K562 (cell line): ENCODE data around the gene RPL28. TPM values are rescaled to one million over a fixed set of nuclear protein-coding genes. Genes with fewer than 3 reads are reported as not detected.

ENCODE experiments used
- BMI1 ChIP-seq: fragments of 150-350 bp; IDR thresholded peaks from 2 replicates; pipeline ENCODE4 v1.6.1; 2014; ENCODE audit warnings: low read length
- FOS ChIP-seq: IDR thresholded peaks from 3 replicates; pipeline ENCODE4 v1.6.1; 2011; ENCODE audit not compliant: insufficient read length; ENCODE audit errors: extremely low read depth
- GATAD2A ChIP-seq: fragments of 450-650 bp; IDR thresholded peaks from 2 replicates; pipeline ENCODE4 v1.6.1; 2017
- HMG20A ChIP-seq: fragments of 450-650 bp; formaldehyde crosslinking; conservative IDR thresholded peaks from 2 replicates; pipeline ENCODE4 v1.4.0; 2020; ENCODE audit warnings: mild to moderate bottlenecking, mixed read lengths
- ZNF561 ChIP-seq: fragments of 450-650 bp; formaldehyde crosslinking; conservative IDR thresholded peaks from 2 replicates; pipeline ENCODE4 v1.4.0; 2020; ENCODE audit warnings: mild to moderate bottlenecking, moderate library complexity
- ZNF707 ChIP-seq: fragments of 250-450 bp; sonication (Bioruptor Pico); conservative IDR thresholded peaks from 2 replicates; pipeline ENCODE4 v1.8.0; 2022; ENCODE audit warnings: inconsistent platforms, mild to moderate bottlenecking, moderate library complexity
- polyA plus RNA-seq, 8 experiments: library from polyadenylated mRNA; depleted of rRNA in 4 of 8; stranded (reverse) in 5 of 8; unstranded in 3 of 8; fragments of >200 nt; fragmentation: Nextera tagmentation in 2 of 8; fragmentation: Illumina TruSeq in 1 of 8; extraction: Ambion mirVana in 2 of 8; extraction: Trizol in 1 of 8; gene quantifications; 2 replicates each; pipeline versions ENCODE4 v1.2.1 to v1.2.3, GENCODE V29; 2011 to 2014; ENCODE audit warnings: inconsistent platforms in 1 of 8, missing spikeins in 1 of 8
- total RNA-seq, 7 experiments: library from RNA; depleted of rRNA in 6 of 7; stranded (reverse); fragments of >200 nt in 6 of 7; fragmentation: Illumina TruSeq in 2 of 7; extraction: Trizol in 2 of 7; gene quantifications; 2 replicates each; pipeline versions ENCODE4 v1.2.1 to v1.2.3, GENCODE V29; 2011 to 2021; ENCODE audit warnings: low replicate concordance in 1 of 7
- TF ChIP-seq, protein P1 (sequence below): fragments of 450-650 bp; formaldehyde crosslinking; IDR thresholded peaks from 2 replicates; pipeline ENCODE4 v1.4.0; 2020; ENCODE audit warnings: mild to moderate bottlenecking, mixed read lengths
- TF ChIP-seq, protein P2 (sequence below): sonication (generic); formaldehyde crosslinking; IDR thresholded peaks from 2 replicates; pipeline ENCODE4 v1.8.0; 2022; ENCODE audit warnings: missing genetic modification reagents, mild to moderate bottlenecking, borderline replicate concordance
- TF ChIP-seq, protein P3 (sequence below), 2 experiments: fragments of 450-650 bp in 1 of 2; IDR thresholded peaks; 2 replicates each; pipeline ENCODE4 v1.6.1; 2011 to 2017; ENCODE audit warnings: low read depth in 2 of 2, antibody characterized with exemption in 1 of 2, borderline replicate concordance in 1 of 2, low read length in 1 of 2, mild to moderate bottlenecking in 1 of 2, mixed read lengths in 1 of 2; ENCODE audit not compliant: control insufficient read depth in 1 of 2
- TF ChIP-seq, protein P4 (sequence below), 2 experiments: fragments of 450-650 bp; IDR thresholded peaks; 2 replicates each; pipeline ENCODE4 v1.6.1; 2016; ENCODE audit warnings: mild to moderate bottlenecking in 2 of 2, borderline replicate concordance in 1 of 2, low read depth in 1 of 2, moderate library complexity in 1 of 2

RPL28 gene
- total and polyA plus RNA-seq, 9 of the 15 experiments (the other 6 are each of a cell fraction or from before 2014, with no cell fraction given), result 124 to 3,106 (median 622) TPM

DNA sequence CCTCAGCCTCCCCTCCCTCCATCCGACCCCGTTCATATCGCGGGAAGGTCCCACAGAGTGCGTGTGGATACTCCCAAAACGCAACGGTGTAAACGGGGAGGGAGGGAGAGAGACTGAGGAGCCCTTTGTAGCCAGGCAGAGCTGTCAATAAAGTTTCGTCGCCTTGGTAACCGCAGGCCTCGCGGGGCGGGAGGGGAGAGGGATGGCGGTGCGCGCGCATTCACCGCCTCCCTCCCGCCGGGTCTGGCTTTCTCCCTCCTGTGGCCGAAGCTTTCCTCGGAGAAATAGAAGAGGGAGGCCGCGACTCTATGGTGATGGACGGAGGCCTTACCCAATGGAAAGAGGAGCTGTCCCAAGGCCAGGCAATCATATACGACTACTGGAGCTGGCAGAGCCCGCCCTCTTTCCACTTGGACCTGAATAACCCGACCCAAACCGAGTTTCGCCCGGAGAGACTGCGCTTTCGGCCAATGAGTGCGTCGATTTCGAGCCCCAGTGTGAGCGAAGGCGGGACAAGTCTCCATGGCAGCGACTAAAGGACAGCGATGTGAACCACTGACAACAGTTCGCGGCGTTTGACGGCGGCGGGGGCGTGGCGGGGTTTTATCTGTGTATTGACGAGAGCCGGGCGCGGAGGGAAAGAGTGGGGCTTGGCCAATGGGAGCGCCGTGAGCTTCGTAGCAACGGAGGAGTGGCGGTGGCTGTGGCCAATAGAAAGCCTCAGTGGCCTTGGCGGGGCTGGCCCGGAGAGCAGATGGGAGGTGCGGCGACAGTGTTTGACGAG is 46.4 kb upstream of the RPL28 start, which contains the start of gene KMT5C (continued):
- TF ChIP-seq, protein P1, sequence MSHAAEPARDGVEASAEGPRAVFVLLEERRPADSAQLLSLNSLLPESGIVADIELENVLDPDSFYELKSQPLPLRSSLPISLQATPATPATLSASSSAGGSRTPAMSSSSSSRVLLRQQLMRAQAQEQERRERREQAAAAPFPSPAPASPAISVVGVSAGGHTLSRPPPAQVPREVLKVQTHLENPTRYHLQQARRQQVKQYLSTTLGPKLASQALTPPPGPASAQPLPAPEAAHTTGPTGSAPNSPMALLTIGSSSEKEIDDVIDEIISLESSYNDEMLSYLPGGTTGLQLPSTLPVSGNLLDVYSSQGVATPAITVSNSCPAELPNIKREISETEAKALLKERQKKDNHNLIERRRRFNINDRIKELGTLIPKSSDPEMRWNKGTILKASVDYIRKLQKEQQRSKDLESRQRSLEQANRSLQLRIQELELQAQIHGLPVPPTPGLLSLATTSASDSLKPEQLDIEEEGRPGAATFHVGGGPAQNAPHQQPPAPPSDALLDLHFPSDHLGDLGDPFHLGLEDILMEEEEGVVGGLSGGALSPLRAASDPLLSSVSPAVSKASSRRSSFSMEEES (CRISPR knock-in tag), result no peak
- no peak for TF ChIP-seq ZNF707 (CRISPR knock-in tag)
- TF ChIP-seq GATAD2A, result no peak
- TF ChIP-seq ZNF561, result no peak
- TF ChIP-seq, protein P2, sequence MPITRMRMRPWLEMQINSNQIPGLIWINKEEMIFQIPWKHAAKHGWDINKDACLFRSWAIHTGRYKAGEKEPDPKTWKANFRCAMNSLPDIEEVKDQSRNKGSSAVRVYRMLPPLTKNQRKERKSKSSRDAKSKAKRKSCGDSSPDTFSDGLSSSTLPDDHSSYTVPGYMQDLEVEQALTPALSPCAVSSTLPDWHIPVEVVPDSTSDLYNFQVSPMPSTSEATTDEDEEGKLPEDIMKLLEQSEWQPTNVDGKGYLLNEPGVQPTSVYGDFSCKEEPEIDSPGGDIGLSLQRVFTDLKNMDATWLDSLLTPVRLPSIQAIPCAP, result no peak
- TF ChIP-seq, protein P3, sequence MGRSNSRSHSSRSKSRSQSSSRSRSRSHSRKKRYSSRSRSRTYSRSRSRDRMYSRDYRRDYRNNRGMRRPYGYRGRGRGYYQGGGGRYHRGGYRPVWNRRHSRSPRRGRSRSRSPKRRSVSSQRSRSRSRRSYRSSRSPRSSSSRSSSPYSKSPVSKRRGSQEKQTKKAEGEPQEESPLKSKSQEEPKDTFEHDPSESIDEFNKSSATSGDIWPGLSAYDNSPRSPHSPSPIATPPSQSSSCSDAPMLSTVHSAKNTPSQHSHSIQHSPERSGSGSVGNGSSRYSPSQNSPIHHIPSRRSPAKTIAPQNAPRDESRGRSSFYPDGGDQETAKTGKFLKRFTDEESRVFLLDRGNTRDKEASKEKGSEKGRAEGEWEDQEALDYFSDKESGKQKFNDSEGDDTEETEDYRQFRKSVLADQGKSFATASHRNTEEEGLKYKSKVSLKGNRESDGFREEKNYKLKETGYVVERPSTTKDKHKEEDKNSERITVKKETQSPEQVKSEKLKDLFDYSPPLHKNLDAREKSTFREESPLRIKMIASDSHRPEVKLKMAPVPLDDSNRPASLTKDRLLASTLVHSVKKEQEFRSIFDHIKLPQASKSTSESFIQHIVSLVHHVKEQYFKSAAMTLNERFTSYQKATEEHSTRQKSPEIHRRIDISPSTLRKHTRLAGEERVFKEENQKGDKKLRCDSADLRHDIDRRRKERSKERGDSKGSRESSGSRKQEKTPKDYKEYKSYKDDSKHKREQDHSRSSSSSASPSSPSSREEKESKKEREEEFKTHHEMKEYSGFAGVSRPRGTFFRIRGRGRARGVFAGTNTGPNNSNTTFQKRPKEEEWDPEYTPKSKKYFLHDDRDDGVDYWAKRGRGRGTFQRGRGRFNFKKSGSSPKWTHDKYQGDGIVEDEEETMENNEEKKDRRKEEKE (IDR thresholded peaks at IDR 0.05; ENCODE audit: borderline replicate concordance in 1 of 2, control insufficient read depth in 1 of 2, low read depth in 2 of 2, low read length in 1 of 2), result no peak
- TF ChIP-seq BMI1, result peak; percentile 91
- TF ChIP-seq, protein P4, sequence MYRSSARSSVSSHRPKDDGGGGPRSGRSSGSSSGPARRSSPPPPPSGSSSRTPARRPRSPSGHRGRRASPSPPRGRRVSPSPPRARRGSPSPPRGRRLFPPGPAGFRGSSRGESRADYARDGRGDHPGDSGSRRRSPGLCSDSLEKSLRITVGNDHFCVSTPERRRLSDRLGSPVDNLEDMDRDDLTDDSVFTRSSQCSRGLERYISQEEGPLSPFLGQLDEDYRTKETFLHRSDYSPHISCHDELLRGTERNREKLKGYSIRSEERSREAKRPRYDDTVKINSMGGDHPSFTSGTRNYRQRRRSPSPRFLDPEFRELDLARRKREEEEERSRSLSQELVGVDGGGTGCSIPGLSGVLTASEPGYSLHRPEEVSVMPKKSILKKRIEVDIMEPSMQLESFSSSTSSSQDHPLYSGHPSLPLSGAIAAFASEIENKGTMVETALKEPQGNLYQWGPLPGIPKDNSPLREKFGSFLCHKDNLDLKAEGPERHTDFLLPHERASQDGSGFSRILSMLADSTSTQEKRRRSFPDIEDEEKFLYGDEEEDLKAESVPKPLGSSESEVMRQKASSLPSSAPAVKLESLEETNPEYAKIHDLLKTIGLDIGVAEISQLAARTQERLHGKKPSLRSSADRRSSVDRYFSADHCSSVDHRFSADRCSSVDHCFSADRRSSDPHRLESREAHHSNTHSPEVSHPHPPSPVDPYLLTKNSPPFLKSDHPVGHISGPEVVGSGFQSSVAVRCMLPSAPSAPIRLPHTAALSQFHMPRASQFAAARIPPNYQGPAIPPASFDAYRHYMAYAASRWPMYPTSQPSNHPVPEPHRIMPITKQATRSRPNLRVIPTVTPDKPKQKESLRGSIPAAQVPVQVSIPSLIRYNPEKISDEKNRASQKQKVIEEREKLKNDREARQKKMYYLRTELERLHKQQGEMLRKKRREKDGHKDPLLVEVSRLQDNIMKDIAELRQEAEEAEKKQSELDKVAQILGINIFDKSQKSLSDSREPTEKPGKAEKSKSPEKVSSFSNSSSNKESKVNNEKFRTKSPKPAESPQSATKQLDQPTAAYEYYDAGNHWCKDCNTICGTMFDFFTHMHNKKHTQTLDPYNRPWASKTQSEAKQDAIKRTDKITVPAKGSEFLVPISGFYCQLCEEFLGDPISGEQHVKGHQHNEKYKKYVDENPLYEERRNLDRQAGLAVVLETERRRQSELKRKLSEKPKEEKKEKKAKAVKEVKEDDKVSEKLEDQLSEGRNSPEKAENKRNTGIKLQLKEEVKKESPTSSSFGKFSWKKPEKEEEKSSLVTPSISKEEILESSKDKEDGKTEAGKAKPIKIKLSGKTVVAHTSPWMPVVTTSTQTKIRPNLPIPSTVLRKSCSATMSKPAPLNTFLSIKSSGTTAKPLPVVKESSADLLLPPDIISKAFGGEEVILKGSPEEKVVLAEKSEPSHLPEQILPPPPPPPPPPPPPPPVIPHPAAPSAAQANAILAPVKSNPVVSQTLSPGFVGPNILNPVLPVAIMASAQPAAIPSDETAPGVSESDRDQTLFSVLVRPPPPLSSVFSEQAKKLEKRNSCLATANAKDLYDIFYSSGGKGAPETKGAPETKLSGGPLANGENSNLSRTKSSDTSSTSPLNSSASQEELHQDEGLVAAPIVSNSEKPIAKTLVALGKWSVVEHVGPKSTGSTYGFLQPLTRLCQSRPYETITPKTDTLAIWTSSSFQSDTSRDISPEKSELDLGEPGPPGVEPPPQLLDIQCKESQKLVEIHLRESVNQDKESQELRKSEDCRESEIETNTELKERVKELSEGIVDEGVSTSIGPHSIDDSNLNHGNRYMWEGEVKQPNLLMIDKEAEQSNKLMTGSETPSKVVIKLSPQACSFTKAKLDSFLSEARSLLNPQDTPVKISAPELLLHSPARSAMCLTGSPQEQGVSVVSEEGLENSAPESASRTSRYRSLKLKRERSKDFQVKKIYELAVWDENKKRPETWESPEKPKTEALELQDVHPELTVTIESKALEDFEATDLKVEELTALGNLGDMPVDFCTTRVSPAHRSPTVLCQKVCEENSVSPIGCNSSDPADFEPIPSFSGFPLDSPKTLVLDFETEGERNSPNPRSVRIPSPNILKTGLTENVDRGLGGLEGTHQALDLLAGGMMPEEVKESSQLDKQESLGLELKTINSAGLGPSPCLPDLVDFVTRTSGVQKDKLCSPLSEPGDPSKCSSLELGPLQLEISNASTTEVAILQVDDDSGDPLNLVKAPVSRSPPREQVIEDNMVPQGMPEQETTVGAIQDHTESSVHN (IDR thresholded peaks at IDR 0.05; ENCODE audit: borderline replicate concordance in 1 of 2, low read depth in 1 of 2), result no peak
- no peak for TF ChIP-seq HMG20A (CRISPR knock-in tag)
- TF ChIP-seq FOS, result peak; percentile 95
